Pancreas (tissue), 10 donors: ENCODE results near the gene ABCD4. TPM values are rescaled to one million over a fixed set of nuclear protein-coding genes. Genes with fewer than 3 reads are reported as not detected.
A peak's percentile ranks its signal among the peaks of the same experiment; 100 is the strongest.
"Not testable (repeated sequence)": the region's sequence is repeated elsewhere in the genome, so short reads cannot be mapped to it uniquely, and the experiment has no call there.

ENCODE experiments used
- ATAC-seq, 4 donors: fragments of 200-7000 bp; cut with Tn5 transposase; one replicate each; pipeline versions ENCODE4 v1.8.0 to v1.9.1; 2020; ENCODE audit warnings: mild to moderate bottlenecking in 4 of 4, moderate library complexity in 4 of 4
- DNase-seq, 6 donors: peaks; one replicate each; pipeline ENCODE4 v3.0.0-alpha.2; 2020
- FAIRE-seq: peaks from 2 replicates; lab custom pipeline; 2012; peaks lifted over from hg19 to GRCh38; lab: Jason Lieb, UNC
- H3K27ac ChIP-seq, 4 donors: fragments of 200-600 bp; sonication (generic); 1 replicate in 3 of 4; 2 replicates in 1 of 4; pipeline versions ENCODE4 v1.5.0 to v1.8.0; 2020
- H3K27me3 ChIP-seq, 4 donors: fragments of 200-600 bp; one replicate each; pipeline ENCODE4 v1.8.0; 2021
- H3K36me3 ChIP-seq, 3 donors: fragments of 200-600 bp; sonication (generic) in 1 of 3; one replicate each; pipeline versions ENCODE4 v1.5.0 to v1.8.0; 2020 to 2021
- H3K4me1 ChIP-seq, 3 donors: fragments of 200-600 bp; one replicate each; pipeline ENCODE4 v1.8.0; 2021
- H3K4me3 ChIP-seq, 4 donors: fragments of 200-600 bp; sonication (generic) in 2 of 4; one replicate each; pipeline versions ENCODE4 v1.5.0 to v1.8.0; 2020 to 2021
- H3K9me3 ChIP-seq, 4 donors: fragments of 200-600 bp; one replicate each; pipeline ENCODE4 v1.8.0; 2021
- WGBS, 2 donors: extraction: QIAGEN DNeasy Blood & Tissue Kit; methylation state at CpG; one replicate each; pipeline ENCODE4 v1.1.7; 2013; 5-methylcytosine and 5-hydroxymethylcytosine counted together
- intact Hi-C, 3 donors: fragments of 100-400 bp; cut with DNase I; formaldehyde crosslinking; loops; one replicate each; pipeline versions ENCODE4 v1.11.1 to v1.14.2; 2022
- polyA plus RNA-seq, 2 donors: library from polyadenylated mRNA; stranded (reverse); fragments of 200-250 nt; gene quantifications; one replicate each; pipeline ENCODE4 v1.2.3, GENCODE V29; 2013
- total RNA-seq, 6 donors: library from RNA; stranded (reverse); fragmentation: NEBNext Ultra II Directional in 4 of 6; extraction: Animal tissue kit (Norgen Biotek cat#: 25700) in 4 of 6; gene quantifications; one replicate each; pipeline versions ENCODE4 v1.2.1 to v1.2.4, GENCODE V29; 2021 to 2023
- TF ChIP-seq, protein P1 (sequence below), 4 donors: fragments of 200-600 bp; sonication (generic) in 3 of 4; IDR thresholded peaks; one replicate each; pipeline versions ENCODE4 v1.5.0 to v1.8.0; 2021; ENCODE audit warnings: antibody characterized with exemption in 4 of 4
- donor health status: healthy with polysubstance abuse.
- donor health status: DM: no; HTN: no; CAD: no; lungs with moderate emphysema.
- donor health status: DM: no; HTN: no; CAD: no.
- donor health status: control.
- donor health status: control.
- donor health status: Bipolar disorder and iron deficiency.
- donor health status: DM: yes; HTN: yes; CAD: no.
- donor health status: DM: no; HTN: no; CAD: no.
- donor health status: DM: no; HTN: no; CAD: no.
- donor health status: DM: yes; HTN: yes; CAD: no.

Gene ABCD4
- total and polyA plus RNA-seq, 8 donors = 15.5 to 68.1 (median 20.1) TPM

DNA sequence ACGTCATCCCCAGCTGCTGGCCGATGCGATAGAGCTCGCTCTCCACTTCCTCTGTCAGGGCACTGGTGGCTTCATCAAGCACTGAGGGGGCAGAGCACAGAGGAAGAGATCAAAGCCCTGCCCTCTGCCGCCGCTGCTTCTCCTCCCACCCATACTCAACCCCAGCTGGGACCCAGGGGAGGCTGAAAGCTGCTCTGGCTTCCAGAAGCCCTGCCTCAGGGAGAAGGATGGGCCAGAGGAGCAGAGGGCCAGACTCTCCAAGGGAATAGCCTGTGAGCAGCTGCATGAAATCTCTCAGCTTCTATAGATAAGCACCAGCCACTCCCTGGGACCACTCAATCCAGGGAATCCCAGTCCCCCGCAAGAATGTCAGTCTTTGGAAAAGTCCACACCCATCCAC lies 16.0 kb downstream of the ABCD4 start:
- H3K27ac ChIP-seq = no peak overlapping the region
- H3K36me3 ChIP-seq = peaks cover 0 to 55% (median 7%) of the 10 kb centered on the region in 3 donors
- H3K9me3 ChIP-seq = no peaks in the 10 kb centered on the region
- H3K4me3 ChIP-seq = no peak overlapping the region
- DNase-seq = no peak
- TF ChIP-seq, protein P1, sequence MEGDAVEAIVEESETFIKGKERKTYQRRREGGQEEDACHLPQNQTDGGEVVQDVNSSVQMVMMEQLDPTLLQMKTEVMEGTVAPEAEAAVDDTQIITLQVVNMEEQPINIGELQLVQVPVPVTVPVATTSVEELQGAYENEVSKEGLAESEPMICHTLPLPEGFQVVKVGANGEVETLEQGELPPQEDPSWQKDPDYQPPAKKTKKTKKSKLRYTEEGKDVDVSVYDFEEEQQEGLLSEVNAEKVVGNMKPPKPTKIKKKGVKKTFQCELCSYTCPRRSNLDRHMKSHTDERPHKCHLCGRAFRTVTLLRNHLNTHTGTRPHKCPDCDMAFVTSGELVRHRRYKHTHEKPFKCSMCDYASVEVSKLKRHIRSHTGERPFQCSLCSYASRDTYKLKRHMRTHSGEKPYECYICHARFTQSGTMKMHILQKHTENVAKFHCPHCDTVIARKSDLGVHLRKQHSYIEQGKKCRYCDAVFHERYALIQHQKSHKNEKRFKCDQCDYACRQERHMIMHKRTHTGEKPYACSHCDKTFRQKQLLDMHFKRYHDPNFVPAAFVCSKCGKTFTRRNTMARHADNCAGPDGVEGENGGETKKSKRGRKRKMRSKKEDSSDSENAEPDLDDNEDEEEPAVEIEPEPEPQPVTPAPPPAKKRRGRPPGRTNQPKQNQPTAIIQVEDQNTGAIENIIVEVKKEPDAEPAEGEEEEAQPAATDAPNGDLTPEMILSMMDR (IDR thresholded peaks at IDR 0.05) = no peak
- intact Hi-C loops = no loop called here
- no peaks in the 10 kb centered on the region for H3K27me3 ChIP-seq
- FAIRE-seq = no peak
- no peak for ATAC-seq
- 93 to 96% methylated on average over 7 of the region's 7 CpGs for WGBS, 2 donors
- no peaks in the 10 kb centered on the region for H3K4me1 ChIP-seq

DNA sequence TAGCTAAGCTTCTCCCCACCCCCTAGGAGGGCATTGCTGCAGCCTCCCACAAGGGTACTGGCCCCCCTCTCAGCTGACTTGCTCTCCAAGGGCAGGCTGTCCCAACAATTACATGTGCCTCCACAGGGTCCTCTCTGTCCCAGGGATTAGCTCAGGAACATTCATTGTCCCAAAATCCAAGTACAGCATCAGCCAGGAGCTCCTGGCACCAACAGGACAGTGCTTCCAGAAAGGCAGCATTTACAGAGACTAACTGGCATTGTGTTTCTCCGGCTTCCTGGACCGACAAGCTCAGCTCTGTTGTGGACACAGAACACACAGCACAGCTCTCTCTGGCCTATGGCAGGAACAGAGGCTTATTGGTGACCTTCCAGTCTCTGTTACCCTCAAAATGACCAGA lies 21.7 kb downstream of the ABCD4 start:
- no peak for ATAC-seq

DNA sequence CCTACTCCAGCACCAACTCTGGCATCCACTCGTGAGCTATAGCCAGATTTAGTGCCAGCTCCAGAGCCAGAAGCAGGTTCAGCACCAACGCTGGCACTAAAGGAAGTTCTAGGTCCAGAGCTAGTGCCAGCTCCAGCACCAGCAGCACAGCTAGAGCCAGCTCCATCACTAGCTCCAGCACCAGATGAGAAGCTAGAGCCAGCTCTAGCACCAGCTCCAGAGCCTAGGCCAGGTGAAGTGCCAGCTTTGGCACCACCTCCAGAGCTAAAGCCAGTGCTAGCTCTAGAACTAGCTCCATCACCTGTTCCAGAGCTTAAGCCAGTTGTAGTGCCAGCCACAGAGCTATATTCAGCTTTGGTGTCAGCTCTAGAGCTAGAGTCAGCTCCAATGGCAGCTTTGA lies 24.7 kb downstream of the ABCD4 start:
- no peaks in the 10 kb centered on the region for H3K36me3 ChIP-seq
- TF ChIP-seq, protein P1 (IDR thresholded peaks at IDR 0.05) = no peak
- 80% methylated on average over 2 of the region's 2 CpGs for WGBS, 2 donors
- H3K27me3 ChIP-seq = no peaks in the 10 kb centered on the region
- H3K27ac ChIP-seq = no peak overlapping the region
- FAIRE-seq (no peak), DNase-seq (no peak), ATAC-seq (no peak)
- intact Hi-C loops = no loop called here
- no peaks in the 10 kb centered on the region for H3K4me1 ChIP-seq
- H3K9me3 ChIP-seq = no peaks in the 10 kb centered on the region
- no peak overlapping the region for H3K4me3 ChIP-seq

More for the DNA sequence above, 21.7 kb downstream of the ABCD4 start:
- Histone ChIP-seq H3K27ac (no peak overlapping the region), H3K4me1 (no peaks in the 10 kb centered on the region), H3K4me3 (no peak overlapping the region), H3K36me3 (peaks cover 0 to 26% (median 6%) of the 10 kb centered on the region in 3 donors), H3K27me3 (no peaks in the 10 kb centered on the region), H3K9me3 (no peaks in the 10 kb centered on the region)
- intact Hi-C loops = no loop called here
- DNase-seq (no peak), FAIRE-seq (no peak)
- WGBS, 2 donors = 93 to 100% methylated on average over 2 of the region's 2 CpGs
- TF ChIP-seq, protein P1 (IDR thresholded peaks at IDR 0.05) = no peak

DNA sequence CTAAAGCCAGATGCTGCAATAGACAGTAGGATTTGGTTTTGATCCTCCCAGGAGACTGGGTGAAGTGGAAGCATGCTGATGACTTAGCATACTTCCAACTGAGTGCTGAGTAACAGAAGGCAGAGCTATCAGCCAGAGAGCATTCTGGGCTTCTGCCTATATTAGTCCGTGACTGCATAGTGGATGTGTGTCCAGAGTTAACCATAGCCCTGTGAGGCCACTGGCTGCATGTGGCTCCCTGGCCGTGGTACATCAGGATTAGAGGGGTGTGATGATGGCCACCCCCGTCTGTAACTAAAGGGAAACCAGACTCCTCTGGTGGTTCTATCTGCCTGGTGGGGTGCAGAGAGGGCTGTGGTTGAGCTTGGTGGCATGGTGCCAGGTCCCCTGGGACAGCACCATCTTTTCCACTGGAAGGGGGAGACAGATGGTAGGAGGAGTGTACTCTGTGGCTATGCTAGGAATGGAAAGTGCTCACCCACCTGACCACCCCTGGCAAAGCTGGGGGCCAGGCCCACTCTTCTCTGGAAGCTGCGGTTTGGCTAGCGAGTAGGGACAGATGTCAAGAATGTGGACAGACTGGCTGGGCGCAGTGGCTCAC lies 27.4 kb downstream of the ABCD4 start:
- WGBS, 2 donors = 67 to 68% methylated on average over 6 of the region's 6 CpGs
- no peak for FAIRE-seq
- TF ChIP-seq, protein P1 (IDR thresholded peaks at IDR 0.05) = no peak
- intact Hi-C loops = no loop called here
- Histone ChIP-seq H3K27me3 (no peaks in the 10 kb centered on the region), H3K4me3 (no peak overlapping the region), H3K27ac (no peak overlapping the region), H3K4me1 (no peaks in the 10 kb centered on the region), H3K9me3 (no peaks in the 10 kb centered on the region), H3K36me3 (no peaks in the 10 kb centered on the region)
- DNase-seq = no peak
- ATAC-seq = peak in 2 of 4 donors; percentile 15 to 52

DNA sequence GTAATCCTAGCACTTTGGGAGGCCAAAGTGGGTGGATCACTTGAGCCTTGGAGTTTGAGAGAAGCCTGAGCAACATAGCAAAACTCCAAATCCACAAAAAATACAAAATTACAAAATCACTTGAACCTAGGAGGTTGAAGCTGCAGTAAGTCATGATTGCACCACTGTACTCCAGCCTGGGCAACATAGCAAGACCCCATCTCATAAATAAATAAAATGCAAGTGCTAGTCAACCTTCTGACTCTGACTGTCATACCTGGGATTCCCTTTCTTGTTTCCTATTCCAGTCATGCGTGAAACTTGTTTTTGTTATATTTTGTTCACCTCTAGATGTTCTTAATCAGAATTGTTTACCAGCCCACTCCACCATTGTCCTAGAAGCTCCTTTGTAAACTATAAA lies 31.4 kb downstream of the ABCD4 start:
- no peak for ATAC-seq

DNA sequence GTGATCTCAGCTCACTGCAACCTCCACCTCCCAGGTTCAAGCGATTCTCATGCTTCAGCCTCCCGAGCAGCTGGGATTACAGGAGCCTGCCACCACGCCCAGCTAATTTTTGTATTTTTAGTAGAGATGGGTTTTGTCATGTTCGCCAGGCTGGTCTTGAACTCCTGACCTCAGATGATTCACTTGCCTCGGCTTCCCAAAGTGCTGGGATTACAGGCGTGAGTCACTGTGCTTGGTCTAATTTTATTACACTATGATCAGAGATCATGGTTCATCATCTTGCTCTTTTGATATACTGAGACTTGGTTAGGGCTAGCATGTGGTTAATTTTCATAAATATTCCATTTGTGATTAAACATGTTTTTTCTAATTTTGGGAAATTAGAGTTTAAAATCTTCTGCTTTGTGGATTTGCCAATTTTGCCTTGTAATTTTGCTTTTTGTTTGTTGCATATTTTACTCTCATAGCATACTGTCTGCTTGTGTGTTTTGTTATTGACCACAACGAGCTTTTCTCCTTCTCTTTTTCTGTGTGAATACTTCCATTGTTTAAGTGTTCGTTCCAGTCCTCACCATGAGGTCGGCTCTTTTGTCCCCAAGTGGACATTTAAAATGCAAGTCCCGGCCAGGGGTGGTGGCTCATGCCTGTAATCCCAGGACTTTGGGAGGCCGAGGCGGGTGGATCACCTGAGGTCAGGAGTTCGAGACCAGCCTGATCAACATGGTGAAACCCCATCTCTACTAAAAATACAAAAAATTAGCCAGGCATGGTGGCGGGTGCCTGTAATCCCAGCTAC lies 32.2 kb downstream of the ABCD4 start:
- 60 to 66% methylated on average over 14 of the region's 14 CpGs for WGBS, 2 donors
- H3K27me3 ChIP-seq, H3K27ac ChIP-seq, H3K4me1 ChIP-seq, ATAC-seq, H3K36me3 ChIP-seq, intact Hi-C loops, H3K9me3 ChIP-seq, DNase-seq, FAIRE-seq, H3K4me3 ChIP-seq: not testable (repeated sequence)

More for the DNA sequence above, 31.4 kb downstream of the ABCD4 start:
- no peak overlapping the region for H3K4me3 ChIP-seq
- no peaks in the 10 kb centered on the region for H3K9me3 ChIP-seq
- H3K4me1 ChIP-seq = no peaks in the 10 kb centered on the region
- WGBS, 2 donors = 83 to 91% methylated on average over 1 of the region's 1 CpG
- no peaks in the 10 kb centered on the region for H3K27me3 ChIP-seq
- DNase-seq = no peak
- H3K36me3 ChIP-seq = no peaks in the 10 kb centered on the region
- intact Hi-C loops = no loop called here
- TF ChIP-seq, protein P1 (IDR thresholded peaks at IDR 0.05) = no peak
- no peak for FAIRE-seq
- H3K27ac ChIP-seq = no peak overlapping the region
